ENCODE results near the gene BIRC3. TPM values are rescaled to one million over a fixed set of nuclear protein-coding genes. Genes with fewer than 3 reads are reported as not detected.

The BIRC3 gene
- total RNA-seq, 1 donor = 1.8 TPM

DNA sequence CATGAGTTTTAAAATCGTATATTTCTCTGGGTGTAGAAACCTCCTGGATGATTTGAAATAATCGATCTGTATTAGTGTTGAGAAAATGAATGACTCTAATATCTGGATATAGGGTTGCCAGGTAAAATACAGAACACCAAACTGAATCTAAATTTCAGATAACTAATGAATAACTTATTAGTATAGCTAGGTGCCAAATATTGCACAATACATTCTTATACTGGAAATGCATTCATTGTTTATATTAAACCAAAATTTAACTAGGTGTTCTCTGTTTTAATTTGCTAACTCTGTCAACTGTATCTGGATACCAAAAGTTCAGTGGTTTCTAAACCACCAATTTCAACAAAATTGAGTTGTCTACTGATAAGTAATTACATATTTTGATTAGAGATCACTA lies 2.5 kb upstream of the BIRC3 start:
- no peaks in the 10 kb centered on the region for H3K27me3 ChIP-seq (ENCODE audit: insufficient read depth, low read length)
- no peak overlapping the region for H3K4me3 ChIP-seq (ENCODE audit: insufficient read depth, low read length)
- no peak overlapping the region for H3K4me2 ChIP-seq (ENCODE audit: insufficient read depth, low read length)
- H3K27ac ChIP-seq (ENCODE audit: low read depth, low read length) = no peak overlapping the region
- no peak overlapping the region for H2AFZ ChIP-seq (ENCODE audit: low read length)
- DNase-seq (ENCODE audit: insufficient read length, low spot score, missing footprints) = no peak
- H3K9me3 ChIP-seq (ENCODE audit: low read depth, low read length) = no peaks in the 10 kb centered on the region
- H4K20me1 ChIP-seq (ENCODE audit: insufficient read depth, low read length) = no peaks in the 10 kb centered on the region
- H3K79me2 ChIP-seq (ENCODE audit: insufficient read depth, low read length) = no peaks in the 10 kb centered on the region
- TF ChIP-seq, protein P1, sequence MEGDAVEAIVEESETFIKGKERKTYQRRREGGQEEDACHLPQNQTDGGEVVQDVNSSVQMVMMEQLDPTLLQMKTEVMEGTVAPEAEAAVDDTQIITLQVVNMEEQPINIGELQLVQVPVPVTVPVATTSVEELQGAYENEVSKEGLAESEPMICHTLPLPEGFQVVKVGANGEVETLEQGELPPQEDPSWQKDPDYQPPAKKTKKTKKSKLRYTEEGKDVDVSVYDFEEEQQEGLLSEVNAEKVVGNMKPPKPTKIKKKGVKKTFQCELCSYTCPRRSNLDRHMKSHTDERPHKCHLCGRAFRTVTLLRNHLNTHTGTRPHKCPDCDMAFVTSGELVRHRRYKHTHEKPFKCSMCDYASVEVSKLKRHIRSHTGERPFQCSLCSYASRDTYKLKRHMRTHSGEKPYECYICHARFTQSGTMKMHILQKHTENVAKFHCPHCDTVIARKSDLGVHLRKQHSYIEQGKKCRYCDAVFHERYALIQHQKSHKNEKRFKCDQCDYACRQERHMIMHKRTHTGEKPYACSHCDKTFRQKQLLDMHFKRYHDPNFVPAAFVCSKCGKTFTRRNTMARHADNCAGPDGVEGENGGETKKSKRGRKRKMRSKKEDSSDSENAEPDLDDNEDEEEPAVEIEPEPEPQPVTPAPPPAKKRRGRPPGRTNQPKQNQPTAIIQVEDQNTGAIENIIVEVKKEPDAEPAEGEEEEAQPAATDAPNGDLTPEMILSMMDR (IDR thresholded peaks at IDR 0.05; ENCODE audit: extremely low read depth, low read depth, low read length) = no peak
- peaks cover 17% of the 10 kb centered on the region for H3K4me1 ChIP-seq (ENCODE audit: insufficient read depth, low read length)
- no peaks in the 10 kb centered on the region for H3K36me3 ChIP-seq (ENCODE audit: insufficient read depth, low read length)

DNA sequence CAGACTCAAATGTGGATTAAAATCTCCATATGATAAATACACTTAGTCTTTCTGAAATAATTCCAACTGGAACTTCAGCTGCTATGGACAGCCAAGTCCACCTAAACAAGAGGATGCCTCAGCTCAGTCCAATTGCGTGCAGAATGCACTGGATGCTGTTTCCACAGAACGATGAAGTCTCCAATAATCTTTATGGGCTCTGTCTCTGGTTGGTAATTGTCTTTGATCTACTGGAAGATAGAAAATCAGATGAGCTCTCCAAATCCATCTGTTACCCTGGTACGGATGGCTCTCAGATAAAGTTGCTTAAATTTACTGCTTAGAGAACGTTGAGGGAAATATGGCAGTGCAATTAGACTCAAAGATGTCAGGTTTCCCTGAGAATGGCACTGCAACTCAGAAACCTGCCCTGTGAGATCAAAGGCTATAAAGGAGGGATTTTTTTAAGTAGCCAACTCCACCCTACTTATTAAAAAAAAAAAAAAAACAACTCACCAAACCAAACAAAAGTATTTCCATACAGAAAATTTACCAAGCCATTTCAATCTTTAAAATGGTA lies 859 bp upstream of the BIRC3 start:
- Histone ChIP-seq H3K4me3 (ENCODE audit: insufficient read depth, low read length) (no peak overlapping the region), H3K79me2 (ENCODE audit: insufficient read depth, low read length) (no peaks in the 10 kb centered on the region), H3K9me3 (ENCODE audit: low read depth, low read length) (no peaks in the 10 kb centered on the region), H3K4me2 (ENCODE audit: insufficient read depth, low read length) (peak overlapping the region; percentile 94), H4K20me1 (ENCODE audit: insufficient read depth, low read length) (no peaks in the 10 kb centered on the region), H3K4me1 (ENCODE audit: insufficient read depth, low read length) (peaks cover 17% of the 10 kb centered on the region), H3K36me3 (ENCODE audit: insufficient read depth, low read length) (no peaks in the 10 kb centered on the region), H3K27ac (ENCODE audit: low read depth, low read length) (no peak overlapping the region), H2AFZ (ENCODE audit: low read length) (no peak overlapping the region), H3K27me3 (ENCODE audit: insufficient read depth, low read length) (no peaks in the 10 kb centered on the region)
- TF ChIP-seq, protein P1 (IDR thresholded peaks at IDR 0.05; ENCODE audit: extremely low read depth, low read depth, low read length) = no peak
- DNase-seq (ENCODE audit: insufficient read length, low spot score, missing footprints) = no peak

DNA sequence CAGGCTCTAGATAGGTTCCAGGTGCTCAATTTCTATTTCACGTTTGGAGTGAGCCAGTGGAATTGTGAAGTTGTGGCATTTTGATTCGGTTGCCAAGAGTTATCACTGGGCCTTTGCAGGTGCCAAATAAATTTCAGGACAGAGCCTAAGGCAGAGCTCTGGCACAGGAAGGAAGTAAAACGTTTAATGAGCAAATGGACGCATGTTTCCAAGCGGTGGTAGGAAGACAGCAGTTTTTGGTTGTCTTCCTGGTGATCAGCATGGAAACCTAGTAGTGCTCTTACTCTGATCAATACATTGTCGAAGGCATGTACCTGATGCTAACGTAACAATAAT lies 452 bp downstream of the BIRC3 start:
- no peaks in the 10 kb centered on the region for H3K27me3 ChIP-seq (ENCODE audit: insufficient read depth, low read length)
- H4K20me1 ChIP-seq (ENCODE audit: insufficient read depth, low read length) = no peaks in the 10 kb centered on the region
- TF ChIP-seq, protein P1 (IDR thresholded peaks at IDR 0.05; ENCODE audit: extremely low read depth, low read depth, low read length) = no peak
- H3K79me2 ChIP-seq (ENCODE audit: insufficient read depth, low read length) = no peaks in the 10 kb centered on the region
- H2AFZ ChIP-seq (ENCODE audit: low read length) = peak overlapping the region; percentile 91
- peaks cover 24% of the 10 kb centered on the region for H3K4me1 ChIP-seq (ENCODE audit: insufficient read depth, low read length)
- DNase-seq (ENCODE audit: insufficient read length, low spot score, missing footprints) = peak; percentile 21
- H3K27ac ChIP-seq (ENCODE audit: low read depth, low read length) = peak overlapping the region; percentile 79
- no peaks in the 10 kb centered on the region for H3K36me3 ChIP-seq (ENCODE audit: insufficient read depth, low read length)
- peak overlapping the region; percentile 77 for H3K4me3 ChIP-seq (ENCODE audit: insufficient read depth, low read length)
- H3K9me3 ChIP-seq (ENCODE audit: low read depth, low read length) = no peaks in the 10 kb centered on the region
- H3K4me2 ChIP-seq (ENCODE audit: insufficient read depth, low read length) = peak overlapping the region; percentile 94

GRCh38 chr11:102318469-102318868 lies 1.2 kb downstream of the BIRC3 start:
- no peaks in the 10 kb centered on the region for H3K36me3 ChIP-seq (ENCODE audit: insufficient read depth, low read length)
- peak; percentile 72 for DNase-seq (ENCODE audit: insufficient read length, low spot score, missing footprints)
- peaks cover 28% of the 10 kb centered on the region for H3K4me1 ChIP-seq (ENCODE audit: insufficient read depth, low read length)
- H3K4me3 ChIP-seq (ENCODE audit: insufficient read depth, low read length) = no peak overlapping the region
- H3K9me3 ChIP-seq (ENCODE audit: low read depth, low read length) = no peaks in the 10 kb centered on the region
- H3K79me2 ChIP-seq (ENCODE audit: insufficient read depth, low read length) = no peaks in the 10 kb centered on the region
- H3K27ac ChIP-seq (ENCODE audit: low read depth, low read length) = no peak overlapping the region
- TF ChIP-seq, protein P1 (IDR thresholded peaks at IDR 0.05; ENCODE audit: extremely low read depth, low read depth, low read length) = no peak
- H3K4me2 ChIP-seq (ENCODE audit: insufficient read depth, low read length) = no peak overlapping the region
- no peaks in the 10 kb centered on the region for H3K27me3 ChIP-seq (ENCODE audit: insufficient read depth, low read length)
- no peaks in the 10 kb centered on the region for H4K20me1 ChIP-seq (ENCODE audit: insufficient read depth, low read length)
- H2AFZ ChIP-seq (ENCODE audit: low read length) = no peak overlapping the region
